ENCODE results near the gene MYRF. TPM values are rescaled to one million over a fixed set of nuclear protein-coding genes. Genes with fewer than 3 reads are reported as not detected.
A peak's percentile ranks its signal among the peaks of the same experiment; 100 is the strongest.

MYRF gene
- total and polyA plus RNA-seq, 2 of the 13 experiments (the other 11 are each of a cell fraction or from before 2014, with no cell fraction given): 10.2 to 25.9 TPM

DNA sequence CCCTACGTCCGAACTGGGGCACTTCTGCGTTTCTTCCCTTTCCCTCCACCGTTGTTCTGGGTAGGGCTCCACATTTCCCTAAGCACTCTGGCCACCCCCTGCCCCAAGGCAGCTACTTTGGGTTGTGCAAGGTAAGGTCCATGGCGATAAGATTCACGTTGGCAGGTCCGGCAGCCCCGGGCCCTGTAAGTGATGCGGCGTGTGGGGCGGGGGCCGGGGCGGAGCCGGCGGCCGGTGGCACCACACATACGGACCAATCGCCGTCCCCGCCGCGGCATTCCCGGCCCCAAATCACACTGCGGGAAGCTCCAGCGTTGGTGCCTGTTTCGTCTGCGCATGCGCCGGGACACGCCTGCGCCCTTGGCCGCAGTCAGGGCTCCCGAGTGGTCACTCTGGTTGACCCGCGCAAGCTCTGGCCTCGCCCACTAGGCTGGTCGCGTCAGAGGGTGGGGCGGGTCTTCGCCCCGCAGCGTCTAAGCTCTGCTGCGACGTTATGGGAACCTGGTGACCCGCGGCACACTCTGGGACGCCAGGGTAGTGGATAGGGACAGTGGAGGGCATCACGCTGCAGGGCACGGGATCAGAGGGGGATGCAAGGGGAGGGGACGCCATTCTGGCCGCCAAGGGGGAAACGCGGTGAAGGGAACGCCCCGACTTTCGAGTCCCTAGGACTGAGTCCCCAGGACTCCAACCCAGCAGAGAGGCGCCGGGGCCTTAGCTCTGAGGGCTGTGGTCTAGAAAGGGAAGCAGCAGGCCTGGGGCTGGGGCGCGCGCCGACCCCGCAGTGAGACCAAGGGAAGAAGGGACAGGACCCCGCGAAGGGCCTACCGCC, 62.7 kb downstream of the MYRF start (continued):
- peak; percentile 3; the same call in 1 of the 2 replicates for TF ChIP-seq CHD2 (IDR thresholded peaks at IDR 0.05; ENCODE audit: low read depth, low read length)
- 0 out of 2 replicates have a peak, but pooled peaks have one; percentile 53 for TF ChIP-seq HNRNPL (IDR thresholded peaks at IDR 0.05; ENCODE audit: low read depth, low read length)
- TF ChIP-seq POGZ (CRISPR knock-in tag; IDR thresholded peaks at IDR 0.05): no peak; the same call in 1 of the 2 replicates
- no peak for TF ChIP-seq MAFF (IDR thresholded peaks at IDR 0.05; ENCODE audit: low read depth, low read length)
- 0 out of 2 replicates have a peak, but pooled peaks have one; percentile 10 for TF ChIP-seq ZNF614 (CRISPR knock-in tag; IDR thresholded peaks at IDR 0.05; ENCODE audit: borderline replicate concordance)
- no peak for TF ChIP-seq ZHX2 (IDR thresholded peaks at IDR 0.05; ENCODE audit: low read depth)
- TF ChIP-seq ZHX2 (CRISPR knock-in tag; IDR thresholded peaks at IDR 0.05; ENCODE audit: borderline replicate concordance): no peak
- no peak for TF ChIP-seq ZBTB44 (CRISPR knock-in tag; IDR thresholded peaks at IDR 0.05)
- TF ChIP-seq, protein P1, sequence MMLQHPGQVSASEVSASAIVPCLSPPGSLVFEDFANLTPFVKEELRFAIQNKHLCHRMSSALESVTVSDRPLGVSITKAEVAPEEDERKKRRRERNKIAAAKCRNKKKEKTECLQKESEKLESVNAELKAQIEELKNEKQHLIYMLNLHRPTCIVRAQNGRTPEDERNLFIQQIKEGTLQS (CRISPR knock-in tag; IDR thresholded peaks at IDR 0.05): no peak
- TF ChIP-seq, protein P2, sequence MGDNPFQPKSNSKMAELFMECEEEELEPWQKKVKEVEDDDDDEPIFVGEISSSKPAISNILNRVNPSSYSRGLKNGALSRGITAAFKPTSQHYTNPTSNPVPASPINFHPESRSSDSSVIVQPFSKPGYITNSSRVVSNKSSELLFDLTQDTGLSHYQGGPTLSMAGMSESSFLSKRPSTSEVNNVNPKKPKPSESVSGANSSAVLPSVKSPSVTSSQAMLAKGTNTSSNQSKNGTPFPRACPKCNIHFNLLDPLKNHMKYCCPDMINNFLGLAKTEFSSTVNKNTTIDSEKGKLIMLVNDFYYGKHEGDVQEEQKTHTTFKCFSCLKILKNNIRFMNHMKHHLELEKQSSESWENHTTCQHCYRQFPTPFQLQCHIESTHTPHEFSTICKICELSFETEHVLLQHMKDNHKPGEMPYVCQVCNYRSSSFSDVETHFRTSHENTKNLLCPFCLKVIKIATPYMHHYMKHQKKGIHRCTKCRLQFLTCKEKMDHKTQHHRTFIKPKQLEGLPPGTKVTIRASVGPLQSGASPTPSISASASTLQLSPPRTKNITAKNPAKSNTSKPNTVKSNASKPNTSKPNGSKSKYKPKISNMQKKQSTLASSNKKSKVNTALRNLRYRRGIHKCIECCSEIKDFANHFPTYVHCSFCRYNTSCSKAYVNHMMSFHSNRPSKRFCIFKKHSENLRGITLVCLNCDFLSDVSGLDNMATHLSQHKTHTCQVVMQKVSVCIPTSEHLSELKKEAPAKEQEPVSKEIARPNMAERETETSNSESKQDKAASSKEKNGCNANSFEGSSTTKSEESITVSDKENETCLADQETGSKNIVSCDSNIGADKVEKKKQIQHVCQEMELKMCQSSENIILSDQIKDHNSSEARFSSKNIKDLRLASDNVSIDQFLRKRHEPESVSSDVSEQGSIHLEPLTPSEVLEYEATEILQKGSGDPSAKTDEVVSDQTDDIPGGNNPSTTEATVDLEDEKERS (CRISPR knock-in tag; IDR thresholded peaks at IDR 0.05): peak; percentile 80; the same call in 1 of the 2 replicates
- TF ChIP-seq KDM3A (CRISPR knock-in tag; IDR thresholded peaks at IDR 0.05; ENCODE audit: low read depth): no peak
- peak; percentile 82; the same call in 1 of the 2 replicates for TF ChIP-seq ZSCAN30 (CRISPR knock-in tag; IDR thresholded peaks at IDR 0.05)
- no peak for TF ChIP-seq ZNF44 (CRISPR knock-in tag; IDR thresholded peaks at IDR 0.05)
- TF ChIP-seq RAD51 (IDR thresholded peaks at IDR 0.05; ENCODE audit: borderline replicate concordance): no peak
- peak; percentile 95 for TF ChIP-seq ATF7-NPFF (CRISPR knock-in tag; IDR thresholded peaks at IDR 0.05; ENCODE audit: low read depth)

Measured in HepG2 (cell line).